HepG2 (cell line): ENCODE results near the gene KIAA0232. TPM values are rescaled to one million over a fixed set of nuclear protein-coding genes. Genes with fewer than 3 reads are reported as not detected.

Experiments
- CREM ChIP-seq, 2 experiments: sonication (generic) in 1 of 2; formaldehyde crosslinking in 1 of 2; IDR thresholded peaks; 2 replicates each; pipeline versions ENCODE4 v1.4.0 to v1.6.1; 2016 to 2020; ENCODE audit warnings: antibody characterized with exemption in 1 of 2, mild to moderate bottlenecking in 1 of 2, missing genetic modification reagents in 1 of 2
- GTF3A ChIP-seq: sonication (generic); formaldehyde crosslinking; conservative IDR thresholded peaks from 2 replicates; pipeline ENCODE4 v1.4.0; 2020; ENCODE audit warnings: mild to moderate bottlenecking, missing genetic modification reagents
- JUNB ChIP-seq: sonication (generic); formaldehyde crosslinking; IDR thresholded peaks from 2 replicates; pipeline ENCODE4 v1.8.0; 2022; ENCODE audit warnings: missing genetic modification reagents, mild to moderate bottlenecking, borderline replicate concordance
- KLF11 ChIP-seq: IDR thresholded peaks from 2 replicates; pipeline ENCODE4 v1.6.1; 2016; ENCODE audit warnings: missing compliant biosample characterization
- KMT2A ChIP-seq: sonication (generic); formaldehyde crosslinking; IDR thresholded peaks from 2 replicates; pipeline ENCODE4 v1.4.0; 2020; ENCODE audit warnings: missing genetic modification reagents
- NFKBIZ ChIP-seq: IDR thresholded peaks from 2 replicates; pipeline ENCODE4 v1.6.1; 2018; ENCODE audit warnings: missing genetic modification reagents, missing compliant biosample characterization
- NFYB ChIP-seq: sonication (generic); formaldehyde crosslinking; IDR thresholded peaks from 2 replicates; pipeline ENCODE4 v1.4.0; 2020; ENCODE audit warnings: missing genetic modification reagents
- RFX1 ChIP-seq: fragments of 450-650 bp; IDR thresholded peaks from 2 replicates; pipeline ENCODE4 v1.6.1; 2017
- TGIF2 ChIP-seq: IDR thresholded peaks from 2 replicates; pipeline ENCODE4 v1.6.1; 2016; ENCODE audit warnings: control low read depth, missing compliant biosample characterization
- ZMYM3 ChIP-seq: sonication (generic); formaldehyde crosslinking; IDR thresholded peaks from 2 replicates; pipeline ENCODE4 v1.5.1; 2020; ENCODE audit warnings: mild to moderate bottlenecking, missing genetic modification reagents
- ZNF329 ChIP-seq: sonication (generic); formaldehyde crosslinking; IDR thresholded peaks from 2 replicates; pipeline ENCODE4 v1.9.0; 2021; ENCODE audit warnings: low read depth, mild to moderate bottlenecking, missing genetic modification reagents
- ZNF720 ChIP-seq: sonication (generic); formaldehyde crosslinking; IDR thresholded peaks from 2 replicates; pipeline ENCODE4 v1.4.0; 2020; ENCODE audit warnings: missing genetic modification reagents
- ZNF891 ChIP-seq: sonication (generic); formaldehyde crosslinking; IDR thresholded peaks from 2 replicates; pipeline ENCODE4 v1.5.0; 2020; ENCODE audit warnings: mild to moderate bottlenecking, missing genetic modification reagents
- polyA plus RNA-seq, 8 experiments: library from polyadenylated mRNA; depleted of rRNA in 3 of 8; stranded (reverse) in 7 of 8; unstranded in 1 of 8; fragments of >200 nt; fragmentation: Illumina TruSeq in 4 of 8; extraction: Trizol in 4 of 8; gene quantifications; 2 replicates each; pipeline versions ENCODE4 v1.2.1 to v1.2.3, GENCODE V29; 2011 to 2016; ENCODE audit warnings: low read depth in 4 of 8, missing spikeins in 1 of 8, mixed read lengths in 1 of 8; ENCODE audit not compliant: insufficient read depth in 1 of 8
- total RNA-seq, 5 experiments: library from RNA; depleted of rRNA; stranded (reverse); fragments of >200 nt; fragmentation: Illumina TruSeq; extraction: Trizol; gene quantifications; 2 replicates each; pipeline ENCODE4 v1.2.3, GENCODE V29; 2016; ENCODE audit warnings: low read depth in 1 of 5
- TF ChIP-seq, protein P1 (sequence below): sonication (generic); formaldehyde crosslinking; IDR thresholded peaks from 2 replicates; pipeline ENCODE4 v1.4.0; 2020; ENCODE audit warnings: missing genetic modification reagents, borderline replicate concordance
- TF ChIP-seq, protein P2 (sequence below): IDR thresholded peaks from 2 replicates; pipeline ENCODE4 v1.6.1; 2016; ENCODE audit warnings: low read depth, borderline replicate concordance
- TF ChIP-seq, protein P3 (sequence below): sonication (generic); formaldehyde crosslinking; IDR thresholded peaks from 2 replicates; pipeline ENCODE4 v1.8.0; 2022; ENCODE audit warnings: low read depth, missing genetic modification reagents
- TF ChIP-seq, protein P4 (sequence below): sonication (generic); formaldehyde crosslinking; IDR thresholded peaks from 2 replicates; pipeline ENCODE4 v1.5.0; 2020; ENCODE audit warnings: missing genetic modification reagents
- TF ChIP-seq, protein P5 (sequence below): sonication (generic); formaldehyde crosslinking; IDR thresholded peaks from 2 replicates; pipeline ENCODE4 v1.8.1; 2022; ENCODE audit warnings: low read depth, mild to moderate bottlenecking, missing genetic modification reagents
- TF ChIP-seq, protein P6 (sequence below): sonication (generic); formaldehyde crosslinking; IDR thresholded peaks from 2 replicates; pipeline ENCODE4 v1.8.0; 2022; ENCODE audit warnings: missing genetic modification reagents, low read depth, mild to moderate bottlenecking, borderline replicate concordance

Gene KIAA0232
- total and polyA plus RNA-seq, 2 of the 13 experiments (the other 11 are each of a cell fraction or from before 2014, with no cell fraction given) = 7.8 to 17.1 TPM

DNA sequence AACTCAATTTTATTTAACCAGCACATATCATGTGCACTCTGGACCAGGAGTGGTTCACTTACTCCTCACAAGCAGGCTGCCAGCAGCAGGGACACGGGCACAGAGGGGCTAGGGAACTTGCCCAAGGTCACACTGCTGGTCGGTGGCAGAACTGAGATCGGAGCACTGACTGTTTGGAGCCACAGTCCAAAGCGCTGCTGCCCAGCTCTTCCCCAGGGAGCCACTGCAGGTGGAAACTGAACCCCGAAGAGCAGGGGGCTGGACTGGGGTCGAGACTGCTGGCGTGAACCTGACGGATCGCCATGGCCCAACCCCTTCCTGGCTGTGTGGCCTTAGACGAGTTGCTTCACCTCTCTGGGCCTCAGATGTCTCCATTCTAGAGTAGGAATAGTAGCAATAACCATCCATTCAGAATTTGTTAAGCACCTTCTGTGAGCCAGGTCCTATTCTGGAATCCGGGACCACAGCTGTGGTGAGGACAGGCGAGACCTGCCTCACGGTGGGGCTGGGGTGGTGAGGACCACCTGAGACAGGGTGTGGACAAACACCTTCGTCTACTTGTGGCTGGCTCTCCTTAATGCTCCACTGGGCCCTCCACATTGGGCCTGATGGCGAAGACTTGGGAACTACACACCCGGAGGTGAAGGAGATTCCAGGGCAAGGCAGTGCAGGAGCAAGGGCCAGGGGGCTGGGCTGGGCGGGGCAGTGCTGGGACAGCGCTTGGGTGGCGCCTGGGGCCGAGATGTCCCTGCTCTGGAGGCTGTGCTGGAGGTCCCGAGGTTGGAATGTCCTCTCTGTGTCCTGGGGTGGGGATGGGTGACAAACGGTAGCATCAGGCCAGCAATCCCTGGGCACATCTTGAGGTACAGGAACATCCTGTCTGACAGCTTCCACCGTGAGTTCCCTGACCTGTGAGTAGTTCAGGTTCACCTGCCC, 32.0 kb upstream of the KIAA0232 start (continued):
- no peak for TF ChIP-seq CREM (IDR thresholded peaks at IDR 0.05)
- TF ChIP-seq CREM (CRISPR knock-in tag; IDR thresholded peaks at IDR 0.05) = no peak
- TF ChIP-seq, protein P1, sequence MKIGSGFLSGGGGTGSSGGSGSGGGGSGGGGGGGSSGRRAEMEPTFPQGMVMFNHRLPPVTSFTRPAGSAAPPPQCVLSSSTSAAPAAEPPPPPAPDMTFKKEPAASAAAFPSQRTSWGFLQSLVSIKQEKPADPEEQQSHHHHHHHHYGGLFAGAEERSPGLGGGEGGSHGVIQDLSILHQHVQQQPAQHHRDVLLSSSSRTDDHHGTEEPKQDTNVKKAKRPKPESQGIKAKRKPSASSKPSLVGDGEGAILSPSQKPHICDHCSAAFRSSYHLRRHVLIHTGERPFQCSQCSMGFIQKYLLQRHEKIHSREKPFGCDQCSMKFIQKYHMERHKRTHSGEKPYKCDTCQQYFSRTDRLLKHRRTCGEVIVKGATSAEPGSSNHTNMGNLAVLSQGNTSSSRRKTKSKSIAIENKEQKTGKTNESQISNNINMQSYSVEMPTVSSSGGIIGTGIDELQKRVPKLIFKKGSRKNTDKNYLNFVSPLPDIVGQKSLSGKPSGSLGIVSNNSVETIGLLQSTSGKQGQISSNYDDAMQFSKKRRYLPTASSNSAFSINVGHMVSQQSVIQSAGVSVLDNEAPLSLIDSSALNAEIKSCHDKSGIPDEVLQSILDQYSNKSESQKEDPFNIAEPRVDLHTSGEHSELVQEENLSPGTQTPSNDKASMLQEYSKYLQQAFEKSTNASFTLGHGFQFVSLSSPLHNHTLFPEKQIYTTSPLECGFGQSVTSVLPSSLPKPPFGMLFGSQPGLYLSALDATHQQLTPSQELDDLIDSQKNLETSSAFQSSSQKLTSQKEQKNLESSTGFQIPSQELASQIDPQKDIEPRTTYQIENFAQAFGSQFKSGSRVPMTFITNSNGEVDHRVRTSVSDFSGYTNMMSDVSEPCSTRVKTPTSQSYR = no peak
- TF ChIP-seq KMT2A (CRISPR knock-in tag) = no peak
- TF ChIP-seq GTF3A (CRISPR knock-in tag) = no peak
- TF ChIP-seq NFKBIZ = no peak
- TF ChIP-seq TGIF2 (CRISPR knock-in tag) = peak; percentile 38; the same call in 1 of the 2 replicates
- TF ChIP-seq, protein P2, sequence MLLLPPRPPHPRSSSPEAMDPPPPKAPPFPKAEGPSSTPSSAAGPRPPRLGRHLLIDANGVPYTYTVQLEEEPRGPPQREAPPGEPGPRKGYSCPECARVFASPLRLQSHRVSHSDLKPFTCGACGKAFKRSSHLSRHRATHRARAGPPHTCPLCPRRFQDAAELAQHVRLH (CRISPR knock-in tag) = no peak
- TF ChIP-seq ZNF720 = no peak
- TF ChIP-seq ZNF891 (CRISPR knock-in tag) = no peak
- TF ChIP-seq, protein P3, sequence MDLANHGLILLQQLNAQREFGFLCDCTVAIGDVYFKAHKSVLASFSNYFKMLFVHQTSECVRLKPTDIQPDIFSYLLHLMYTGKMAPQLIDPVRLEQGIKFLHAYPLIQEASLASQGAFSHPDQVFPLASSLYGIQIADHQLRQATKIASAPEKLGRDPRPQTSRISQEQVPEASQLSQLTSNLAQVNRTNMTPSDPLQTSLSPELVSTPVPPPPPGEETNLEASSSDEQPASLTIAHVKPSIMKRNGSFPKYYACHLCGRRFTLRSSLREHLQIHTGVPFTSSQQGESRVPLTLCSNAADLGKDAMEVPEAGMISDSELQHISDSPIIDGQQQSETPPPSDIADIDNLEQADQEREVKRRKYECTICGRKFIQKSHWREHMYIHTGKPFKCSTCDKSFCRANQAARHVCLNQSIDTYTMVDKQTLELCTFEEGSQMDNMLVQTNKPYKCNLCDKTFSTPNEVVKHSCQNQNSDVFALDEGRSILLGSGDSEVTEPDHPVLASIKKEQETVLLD = no peak
- no peak for TF ChIP-seq KLF11 (CRISPR knock-in tag)
- no peak for TF ChIP-seq RFX1
- no peak for TF ChIP-seq NFYB (CRISPR knock-in tag)
- peak; percentile 98 for TF ChIP-seq ZMYM3 (CRISPR knock-in tag)
- no peak for TF ChIP-seq JUNB (CRISPR knock-in tag)
- TF ChIP-seq, protein P4, sequence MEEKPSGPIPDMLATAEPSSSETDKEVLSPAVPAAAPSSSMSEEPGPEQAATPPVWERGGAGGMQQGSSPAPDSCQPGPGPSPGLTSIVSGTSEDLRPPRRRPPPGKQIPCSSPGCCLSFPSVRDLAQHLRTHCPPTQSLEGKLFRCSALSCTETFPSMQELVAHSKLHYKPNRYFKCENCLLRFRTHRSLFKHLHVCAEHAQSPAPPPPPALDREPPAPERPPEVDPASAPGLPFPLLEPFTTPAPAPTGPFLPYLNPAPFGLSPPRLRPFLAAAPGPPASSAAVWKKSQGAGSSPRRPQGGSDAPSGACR (CRISPR knock-in tag) = no peak
- no peak for TF ChIP-seq ZNF329
- TF ChIP-seq, protein P5, sequence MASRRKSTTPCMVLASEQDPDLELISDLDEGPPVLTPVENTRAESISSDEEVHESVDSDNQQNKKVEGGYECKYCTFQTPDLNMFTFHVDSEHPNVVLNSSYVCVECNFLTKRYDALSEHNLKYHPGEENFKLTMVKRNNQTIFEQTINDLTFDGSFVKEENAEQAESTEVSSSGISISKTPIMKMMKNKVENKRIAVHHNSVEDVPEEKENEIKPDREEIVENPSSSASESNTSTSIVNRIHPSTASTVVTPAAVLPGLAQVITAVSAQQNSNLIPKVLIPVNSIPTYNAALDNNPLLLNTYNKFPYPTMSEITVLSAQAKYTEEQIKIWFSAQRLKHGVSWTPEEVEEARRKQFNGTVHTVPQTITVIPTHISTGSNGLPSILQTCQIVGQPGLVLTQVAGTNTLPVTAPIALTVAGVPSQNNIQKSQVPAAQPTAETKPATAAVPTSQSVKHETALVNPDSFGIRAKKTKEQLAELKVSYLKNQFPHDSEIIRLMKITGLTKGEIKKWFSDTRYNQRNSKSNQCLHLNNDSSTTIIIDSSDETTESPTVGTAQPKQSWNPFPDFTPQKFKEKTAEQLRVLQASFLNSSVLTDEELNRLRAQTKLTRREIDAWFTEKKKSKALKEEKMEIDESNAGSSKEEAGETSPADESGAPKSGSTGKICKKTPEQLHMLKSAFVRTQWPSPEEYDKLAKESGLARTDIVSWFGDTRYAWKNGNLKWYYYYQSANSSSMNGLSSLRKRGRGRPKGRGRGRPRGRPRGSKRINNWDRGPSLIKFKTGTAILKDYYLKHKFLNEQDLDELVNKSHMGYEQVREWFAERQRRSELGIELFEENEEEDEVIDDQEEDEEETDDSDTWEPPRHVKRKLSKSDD (CRISPR knock-in tag) = no peak
- TF ChIP-seq, protein P6, sequence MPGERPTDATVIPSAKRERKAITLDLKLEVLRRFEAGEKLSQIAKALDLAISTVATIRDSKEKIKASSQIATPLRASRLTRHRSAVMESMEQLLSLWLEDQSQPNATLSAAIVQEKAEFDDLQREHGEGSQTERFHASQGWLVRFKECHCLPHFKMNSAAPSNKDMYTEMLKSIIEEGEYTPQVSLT = no peak
